Activated CD8-positive, alpha-beta T cell treated with anti-CD3 and anti-CD28 coated beads, Interleukin-2, amount 10 ng/mL, durations not matched to agents 7 days and 5 days (primary cell): ENCODE data around the gene ZACN. TPM values are rescaled to one million over a fixed set of nuclear protein-coding genes. Genes with fewer than 3 reads are reported as not detected.

ENCODE experiments used
- ATAC-seq: fragments of 150-1000 bp; cut with Tn5 transposase; one replicate; pipeline ENCODE4 v1.10.0; 2021; ENCODE audit warnings: moderate library complexity
- CTCF ChIA-PET: fragments of 350-600 bp; sonication (Branson Sonifier 250); formaldehyde crosslinking; loops from one replicate; lab custom pipeline; 2021; ENCODE audit warnings: antibody characterized with exemption; lab: Charles Lee
- POLR2A ChIA-PET: fragments of 350-600 bp; sonication (Branson Sonifier 250); formaldehyde crosslinking; loops from one replicate; lab custom pipeline; 2021; ENCODE audit warnings: antibody characterized with exemption; lab: Charles Lee
- DNase-seq: peaks from one replicate; pipeline ENCODE4 v3.0.0-alpha.2; 2020
- H3K27ac Mint-ChIP-seq: one replicate; pipeline ENCODE4 v1.8.0; 2021; ENCODE audit warnings: mild to moderate bottlenecking, mixed read lengths
- H3K27me3 Mint-ChIP-seq: one replicate; pipeline ENCODE4 v1.8.0; 2021; ENCODE audit warnings: low read depth, mixed read lengths
- H3K36me3 Mint-ChIP-seq: one replicate; pipeline ENCODE4 v1.8.0; 2021; ENCODE audit warnings: low read depth, mixed read lengths
- H3K4me1 Mint-ChIP-seq: one replicate; pipeline ENCODE4 v1.8.0; 2021; ENCODE audit warnings: low read depth, mixed read lengths
- H3K4me3 Mint-ChIP-seq: one replicate; pipeline ENCODE4 v1.8.0; 2021; ENCODE audit warnings: mild to moderate bottlenecking, mixed read lengths
- H3K9me3 Mint-ChIP-seq: one replicate; pipeline ENCODE4 v1.8.0; 2022; ENCODE audit warnings: mixed read lengths; ENCODE audit not compliant: insufficient read depth
- total RNA-seq, 2 experiments: library from RNA; stranded (reverse); gene quantifications; one replicate each; pipeline ENCODE4 v1.2.3, GENCODE V29; 2021

The ZACN gene
- total RNA-seq, 2 experiments from 2014 or later: 0.18 to 0.34 TPM

GRCh38 chr17:76085066-76085730 is 6.2 kb downstream of the ZACN start:
- ChIA-PET CTCF (interaction anchor here (1.8 kb wide), 1 partner anchor 214 kb away, joined by 4 read pairs; no protein-coding TSS in a partner anchor), POLR2A (interaction anchor here (0.6 kb wide), 1 partner anchor 180 kb away, joined by 3 read pairs; the partner anchor contains the start of gene UBALD2)
- no peaks in the 10 kb centered on the region for H3K4me1 Mint-ChIP-seq
- DNase-seq: no peak
- no peak for ATAC-seq
- H3K9me3 Mint-ChIP-seq: no peaks in the 10 kb centered on the region
- no peak overlapping the region for H3K4me3 Mint-ChIP-seq
- H3K27me3 Mint-ChIP-seq: no peaks in the 10 kb centered on the region
- H3K36me3 Mint-ChIP-seq: peaks cover 24% of the 10 kb centered on the region
- no peak overlapping the region for H3K27ac Mint-ChIP-seq

- H3K9me3 Mint-ChIP-seq: no peaks in the 10 kb centered on the region
- H3K4me3 Mint-ChIP-seq: no peak overlapping the region
- POLR2A ChIA-PET: no interaction called here
- ATAC-seq (no peak), DNase-seq (no peak)
- H3K36me3 Mint-ChIP-seq: peaks cover 24% of the 10 kb centered on the region
- H3K27ac Mint-ChIP-seq: no peak overlapping the region
- CTCF ChIA-PET: interaction anchor here (1.3 to 1.8 kb wide), 2 partner anchors 80 to 213 kb away, joined by 3 to 4 read pairs; no protein-coding TSS in a partner anchor
- no peaks in the 10 kb centered on the region for H3K4me1 Mint-ChIP-seq
- H3K27me3 Mint-ChIP-seq: no peaks in the 10 kb centered on the region
These were observed 6.9 kb downstream of the ZACN start for GRCh38 chr17:76085731-76086366.

GRCh38 chr17:76086384-76086783 is 7.4 kb downstream of the ZACN start:
- H3K9me3 Mint-ChIP-seq: no peaks in the 10 kb centered on the region
- ChIA-PET POLR2A (no interaction called here), CTCF (interaction anchor here (1.3 to 1.8 kb wide), 2 partner anchors 81 to 213 kb away, joined by 3 to 4 read pairs; no protein-coding TSS in a partner anchor)
- H3K27me3 Mint-ChIP-seq: no peaks in the 10 kb centered on the region
- H3K4me1 Mint-ChIP-seq: no peaks in the 10 kb centered on the region
- H3K4me3 Mint-ChIP-seq: no peak overlapping the region
- DNase-seq (no peak), ATAC-seq (no peak)
- H3K36me3 Mint-ChIP-seq: peaks cover 26% of the 10 kb centered on the region
- H3K27ac Mint-ChIP-seq: no peak overlapping the region

- Mint-ChIP-seq H3K4me3 (no peak overlapping the region), H3K36me3 (peaks cover 27% of the 10 kb centered on the region), H3K9me3 (no peaks in the 10 kb centered on the region), H3K4me1 (peaks cover 2% of the 10 kb centered on the region), H3K27me3 (no peaks in the 10 kb centered on the region), H3K27ac (no peak overlapping the region)
- ATAC-seq (no peak), DNase-seq (no peak)
- ChIA-PET CTCF (interaction anchor here (0.6 kb wide), 1 partner anchor 229 kb away, joined by 3 read pairs; no protein-coding TSS in a partner anchor), POLR2A (no interaction called here)
These were observed 8.5 kb downstream of the ZACN start for GRCh38 chr17:76087531-76087930.

DNA sequence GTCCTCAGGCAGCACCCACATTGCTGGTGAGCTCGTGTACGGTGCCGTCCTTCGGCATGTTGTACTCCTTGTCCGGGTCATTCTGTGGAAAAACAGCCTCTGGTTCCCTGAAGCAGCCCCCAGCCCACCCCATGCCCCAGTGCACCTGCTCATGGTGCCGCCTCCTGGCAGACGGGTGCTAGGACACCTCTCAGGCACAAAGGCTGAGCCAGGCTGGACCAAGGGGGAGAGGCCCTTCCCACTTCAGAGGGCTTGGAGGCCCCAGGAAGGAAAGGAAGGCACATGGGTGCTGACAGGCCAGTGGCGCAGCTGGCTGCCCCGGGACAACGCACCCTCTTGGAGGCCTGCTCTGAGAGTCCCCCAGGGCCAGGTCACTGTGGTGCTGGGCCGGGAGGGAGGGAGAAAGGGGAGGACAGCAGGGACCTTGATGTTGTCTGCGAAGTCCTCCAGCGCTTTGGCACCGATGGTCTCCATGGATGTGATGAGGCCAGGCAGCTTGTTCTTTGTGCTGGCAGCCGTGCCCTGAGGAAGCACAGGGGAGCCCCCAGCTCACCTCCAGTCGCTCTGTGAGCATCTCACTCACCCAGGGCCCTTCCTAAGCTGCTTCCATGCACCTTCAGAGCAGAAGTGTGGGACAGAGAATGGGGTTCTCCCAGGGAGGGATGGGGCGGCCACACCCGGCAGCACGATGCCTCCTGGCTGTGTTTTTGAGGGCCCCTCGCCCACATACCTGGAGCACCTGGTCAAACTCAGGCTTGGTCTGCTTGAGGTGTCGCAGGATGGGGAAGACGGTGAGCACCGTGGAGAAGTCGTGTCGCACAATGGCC is 9.3 kb downstream of the ZACN start:
- Mint-ChIP-seq H3K27me3 (no peaks in the 10 kb centered on the region), H3K4me1 (peaks cover 2% of the 10 kb centered on the region), H3K27ac (no peak overlapping the region), H3K9me3 (no peaks in the 10 kb centered on the region), H3K4me3 (no peak overlapping the region), H3K36me3 (peaks cover 25% of the 10 kb centered on the region)
- CTCF ChIA-PET: no interaction called here
- DNase-seq (no peak), ATAC-seq (no peak)
- POLR2A ChIA-PET: no interaction called here

DNA sequence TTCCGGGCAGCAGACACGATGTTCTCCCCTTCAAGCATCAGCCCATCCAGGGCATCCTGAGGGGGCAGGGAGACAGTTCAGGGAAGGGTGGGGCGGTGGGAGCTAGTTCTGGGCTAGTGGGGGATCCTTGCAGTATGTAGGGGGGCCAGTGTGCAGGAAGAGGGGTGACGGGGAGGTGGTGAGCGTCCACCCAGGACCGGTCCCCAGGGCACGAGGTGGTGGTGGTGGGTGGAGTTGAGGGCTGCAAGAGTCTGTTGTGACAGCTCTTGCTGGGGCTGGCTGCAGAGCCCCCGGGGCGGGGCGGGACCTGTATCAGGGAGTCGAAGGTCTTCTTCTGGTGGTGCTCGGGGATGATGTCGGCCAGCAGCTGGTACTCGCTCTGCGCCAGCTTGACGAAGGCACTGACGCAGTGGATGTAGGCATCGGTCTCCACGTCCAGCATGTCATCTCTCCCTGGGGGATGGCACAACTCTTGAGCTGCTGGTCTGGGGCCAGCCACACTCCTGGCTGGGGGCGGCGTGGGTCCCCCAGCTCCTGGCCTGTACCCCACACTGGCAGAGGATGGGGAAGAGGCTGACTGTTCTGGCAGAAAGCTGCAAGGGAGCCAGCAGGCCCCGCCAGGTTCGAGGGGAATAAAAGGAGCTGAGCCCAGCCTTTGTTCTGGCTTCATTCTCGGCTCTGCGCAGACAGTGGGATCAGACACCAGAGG is 10.0 kb downstream of the ZACN start:
- Mint-ChIP-seq H3K4me3 (no peak overlapping the region), H3K4me1 (peaks cover 2% of the 10 kb centered on the region), H3K27ac (no peak overlapping the region), H3K27me3 (no peaks in the 10 kb centered on the region), H3K9me3 (no peaks in the 10 kb centered on the region), H3K36me3 (peaks cover 30% of the 10 kb centered on the region)
- CTCF ChIA-PET: interaction anchor here (0.9 kb wide), 1 partner anchor 191 kb away, joined by 4 read pairs; no protein-coding TSS in a partner anchor
- no peak for DNase-seq
- POLR2A ChIA-PET: interaction anchor here (0.6 to 1.1 kb wide), 2 partner anchors 10 to 450 kb away, joined by 3 to 4 read pairs; partner anchors contain the start of gene ZACN
- no peak for ATAC-seq

GRCh38 chr17:76089680-76090516 is 10.9 kb downstream of the ZACN start:
- Mint-ChIP-seq H3K27ac (no peak overlapping the region), H3K4me1 (peaks cover 2% of the 10 kb centered on the region), H3K9me3 (no peaks in the 10 kb centered on the region), H3K27me3 (no peaks in the 10 kb centered on the region), H3K36me3 (peaks cover 31% of the 10 kb centered on the region), H3K4me3 (no peak overlapping the region)
- CTCF ChIA-PET: interaction anchor here (0.9 kb wide), 1 partner anchor 190 kb away, joined by 4 read pairs; no protein-coding TSS in a partner anchor
- no peak for DNase-seq
- no peak for ATAC-seq
- POLR2A ChIA-PET: interaction anchor here (0.6 to 1.1 kb wide), 4 partner anchors 11 to 450 kb away, joined by 3 to 4 read pairs (median 4); partner anchors contain the start of genes EXOC7 and ZACN

- H3K4me3 Mint-ChIP-seq: no peak overlapping the region
- H3K4me1 Mint-ChIP-seq: peaks cover 2% of the 10 kb centered on the region
- CTCF ChIA-PET: no interaction called here
- ATAC-seq (no peak), DNase-seq (no peak)
- no peaks in the 10 kb centered on the region for H3K27me3 Mint-ChIP-seq
- POLR2A ChIA-PET: interaction anchor here (0.6 to 1.1 kb wide), 3 partner anchors 13 to 45 kb away, joined by 3 to 4 read pairs (median 4); partner anchors contain the start of gene EXOC7
- no peak overlapping the region for H3K27ac Mint-ChIP-seq
- no peaks in the 10 kb centered on the region for H3K9me3 Mint-ChIP-seq
- peaks cover 30% of the 10 kb centered on the region for H3K36me3 Mint-ChIP-seq
These were observed 11.6 kb downstream of the ZACN start for GRCh38 chr17:76090517-76091129.

DNA sequence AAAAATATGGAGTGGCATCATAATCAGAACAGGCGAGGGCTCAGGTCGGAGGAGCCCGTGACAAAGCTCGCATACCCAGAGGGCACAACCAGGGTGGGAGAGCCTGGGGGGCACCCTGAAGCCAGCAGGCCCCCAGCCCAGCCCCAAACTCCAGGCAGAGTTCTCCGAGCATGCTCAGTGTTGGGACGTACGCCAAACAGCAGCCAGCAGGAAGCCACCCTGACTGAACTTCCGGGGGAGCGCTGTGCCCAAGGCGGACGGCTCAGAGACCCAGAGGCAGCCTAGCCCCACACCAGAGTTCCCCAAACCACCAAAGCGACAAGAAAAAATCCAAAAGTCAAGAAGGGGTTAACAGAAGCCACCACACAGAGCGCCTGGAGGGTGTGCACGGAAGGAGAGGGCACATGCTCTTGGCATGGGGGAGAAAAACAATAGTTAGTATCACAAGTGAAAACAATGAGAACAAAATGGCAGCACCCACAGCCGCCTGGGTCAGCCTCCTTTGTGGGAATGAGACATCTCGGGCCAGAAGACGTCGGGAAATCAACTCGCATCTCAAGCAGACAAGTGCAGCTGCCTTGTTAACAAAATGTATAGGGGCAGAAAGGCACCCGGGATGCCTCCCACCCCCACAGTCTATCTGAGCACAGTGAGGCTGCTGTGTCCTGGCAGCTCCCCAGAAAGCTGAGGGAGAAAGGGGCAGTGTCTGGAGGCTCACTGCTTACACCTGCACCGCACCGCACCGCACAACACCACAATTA is 12.7 kb downstream of the ZACN start:
- H3K36me3 Mint-ChIP-seq: peaks cover 33% of the 10 kb centered on the region
- DNase-seq: no peak
- H3K9me3 Mint-ChIP-seq: no peaks in the 10 kb centered on the region
- H3K27me3 Mint-ChIP-seq: no peaks in the 10 kb centered on the region
- no peak overlapping the region for H3K4me3 Mint-ChIP-seq
- peak; percentile 25 for ATAC-seq
- H3K27ac Mint-ChIP-seq: peak overlapping the region; percentile 62
- POLR2A ChIA-PET: interaction anchor here (1.1 to 2.2 kb wide), 3 partner anchors 11 to 14 kb away, joined by 4 to 8 read pairs (median 4); partner anchors contain the start of gene EXOC7
- H3K4me1 Mint-ChIP-seq: peaks cover 2% of the 10 kb centered on the region
- CTCF ChIA-PET: interaction anchor here (0.7 kb wide), 1 partner anchor 293 kb away, joined by 3 read pairs; the partner anchor contains the start of gene SPHK1
